ENCODE results near the gene LENG1. TPM values are rescaled to one million over a fixed set of nuclear protein-coding genes. Genes with fewer than 3 reads are reported as not detected.

LENG1 gene
- total and polyA plus RNA-seq, 9 of the 15 experiments (the other 6 are each of a cell fraction or from before 2014, with no cell fraction given) = 0.30 to 10.5 (median 4.7) TPM

DNA sequence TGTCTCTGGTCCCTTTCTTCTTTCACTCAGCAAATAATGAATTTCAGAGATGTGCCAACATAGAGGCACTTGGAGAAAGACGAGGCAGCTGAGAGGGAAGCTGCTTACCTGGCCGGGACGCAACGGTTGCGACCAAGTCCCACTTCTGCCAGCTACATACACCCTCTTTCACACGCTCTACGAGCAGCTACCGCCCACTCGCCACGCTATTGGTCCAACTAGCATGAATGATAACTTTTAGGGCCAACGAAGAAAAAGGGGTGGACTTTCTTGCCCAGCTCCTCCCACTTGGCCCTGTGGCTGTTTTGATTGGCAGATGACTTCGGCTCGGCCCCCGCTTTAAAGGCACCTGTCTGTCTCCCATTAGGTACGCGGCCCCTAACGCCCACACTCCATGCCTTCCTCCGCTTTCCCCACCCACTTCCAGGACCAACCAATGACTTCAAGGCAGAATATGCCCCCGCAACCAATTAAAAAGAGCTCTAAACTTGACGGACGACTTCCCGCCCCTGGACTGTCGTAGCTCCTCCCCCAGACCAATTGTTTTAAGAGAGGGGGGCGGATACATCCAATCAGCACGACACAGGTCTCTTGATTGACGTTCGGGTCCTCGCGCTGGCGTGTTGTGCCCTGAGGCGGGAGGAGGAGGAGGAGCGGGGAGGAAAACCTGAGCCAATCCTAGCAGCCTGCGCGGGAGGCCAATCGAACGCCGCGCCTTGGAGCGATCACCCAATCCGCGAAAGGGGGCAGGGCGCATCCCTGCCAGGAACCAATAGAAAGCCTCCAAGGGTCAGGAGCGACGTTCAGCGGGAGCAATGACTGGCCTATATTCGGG, 22.4 kb downstream of the LENG1 start (continued):
- no peak for TF ChIP-seq REST (IDR thresholded peaks at IDR 0.05; ENCODE audit: borderline replicate concordance)
- no peak for TF ChIP-seq REST (CRISPR knock-in tag; IDR thresholded peaks at IDR 0.05; ENCODE audit: low read depth)
- TF ChIP-seq SMAD4 (CRISPR knock-in tag; conservative IDR thresholded peaks at IDR 0.05) = no peak
- TF ChIP-seq ZNF696 (CRISPR knock-in tag; conservative IDR thresholded peaks at IDR 0.05) = no peak
- no peak for TF ChIP-seq CHD4 (IDR thresholded peaks at IDR 0.05; ENCODE audit: insufficient read depth, insufficient replicate concordance, low read depth, low read length, poor library complexity, severe bottlenecking)
- TF ChIP-seq E2F4 (CRISPR knock-in tag; IDR thresholded peaks at IDR 0.05; ENCODE audit: low read depth) = no peak; the same call in 1 of the 2 replicates
- TF ChIP-seq SRSF3 (IDR thresholded peaks at IDR 0.05; ENCODE audit: insufficient read depth, low read length) = no peak
- TF ChIP-seq NCOA2 (IDR thresholded peaks at IDR 0.05; ENCODE audit: partially characterized antibody in 2 of 2) = no peak
- TF ChIP-seq POLR2B (IDR thresholded peaks at IDR 0.05; ENCODE audit: low read depth, partially characterized antibody) = no peak
- TF ChIP-seq FUS (optimal IDR thresholded peaks at IDR 0.05; ENCODE audit: low read depth, low read length) = no peak
- TF ChIP-seq, protein P1, sequence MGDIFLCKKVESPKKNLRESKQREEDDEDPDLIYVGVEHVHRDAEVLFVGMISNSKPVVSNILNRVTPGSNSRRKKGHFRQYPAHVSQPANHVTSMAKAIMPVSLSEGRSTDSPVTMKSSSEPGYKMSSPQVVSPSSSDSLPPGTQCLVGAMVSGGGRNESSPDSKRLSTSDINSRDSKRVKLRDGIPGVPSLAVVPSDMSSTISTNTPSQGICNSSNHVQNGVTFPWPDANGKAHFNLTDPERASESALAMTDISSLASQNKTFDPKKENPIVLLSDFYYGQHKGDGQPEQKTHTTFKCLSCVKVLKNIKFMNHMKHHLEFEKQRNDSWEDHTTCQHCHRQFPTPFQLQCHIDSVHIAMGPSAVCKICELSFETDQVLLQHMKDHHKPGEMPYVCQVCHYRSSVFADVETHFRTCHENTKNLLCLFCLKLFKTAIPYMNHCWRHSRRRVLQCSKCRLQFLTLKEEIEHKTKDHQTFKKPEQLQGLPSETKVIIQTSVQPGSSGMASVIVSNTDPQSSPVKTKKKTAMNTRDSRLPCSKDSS (IDR thresholded peaks at IDR 0.05; ENCODE audit: low read depth, partially characterized antibody) = no peak
- no peak for TF ChIP-seq ZNF57 (CRISPR knock-in tag; IDR thresholded peaks at IDR 0.05)
- no peak for TF ChIP-seq HEY1 (CRISPR knock-in tag; IDR thresholded peaks at IDR 0.05; ENCODE audit: borderline replicate concordance)
- no peak for TF ChIP-seq ETS2 (tag; IDR thresholded peaks at IDR 0.05; ENCODE audit: borderline replicate concordance, poor library complexity, severe bottlenecking)
- no peak for TF ChIP-seq ZNF79 (CRISPR knock-in tag; IDR thresholded peaks at IDR 0.05; ENCODE audit: low read depth)
- TF ChIP-seq KHSRP (IDR thresholded peaks at IDR 0.05) = no peak

All from K562 (cell line).